ENCODE data around the gene HNRNPF.

Gene HNRNPF

DNA sequence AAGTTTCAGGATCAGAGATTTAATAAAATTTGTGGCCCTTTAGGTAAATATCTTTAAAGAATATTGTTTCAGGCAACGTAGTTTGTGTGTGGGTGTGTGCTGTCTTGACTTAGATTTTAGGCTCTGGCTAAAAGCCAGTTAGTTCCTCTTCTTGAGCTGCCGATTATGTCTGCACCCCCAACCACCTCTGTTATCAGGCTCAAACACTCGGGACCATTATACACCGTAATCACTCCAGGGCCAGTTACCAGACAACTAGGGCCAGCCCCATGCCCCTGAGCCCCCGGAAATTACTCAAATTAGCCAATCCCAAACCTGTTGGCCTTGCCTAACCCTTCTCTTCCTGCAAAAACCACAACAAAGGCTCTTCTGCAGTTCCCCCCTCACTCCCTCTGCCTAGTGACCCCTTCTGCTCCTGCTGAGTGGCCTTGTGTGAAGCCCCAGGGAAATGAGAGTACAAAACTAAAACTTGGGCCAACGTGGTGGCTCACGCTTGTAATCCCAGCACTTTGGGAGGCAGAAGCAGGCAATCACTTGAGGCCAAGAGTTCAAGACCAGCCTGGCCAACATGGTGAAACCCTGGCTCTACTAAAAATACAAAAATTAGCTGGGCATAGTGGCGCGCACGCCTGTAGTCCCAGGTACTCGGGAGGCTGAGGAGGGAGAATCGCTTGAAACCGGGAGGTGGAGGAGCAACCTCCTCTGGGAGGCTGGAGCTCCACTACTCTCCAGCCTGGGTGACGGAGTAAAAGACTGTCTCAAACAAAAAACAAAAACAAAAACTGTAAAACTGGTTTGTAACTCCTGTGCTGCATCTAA, 9.2 kb upstream of the HNRNPF start:
- in situ Hi-C loops (cut with HindIII; ENCODE audit: low pct_unique_long_range_greater_than_20kb, low sequenced_read_pairs), result no loop called here
- TF ChIP-seq JUND (IDR thresholded peaks at IDR 0.05; ENCODE audit: low read depth), result no peak
- DNase-seq (ENCODE audit: low read depth in 1 of 2, low spot score in 1 of 2), result no peak

GRCh38 chr10:43415544-43415943, 6.6 kb upstream of the HNRNPF start:
- no peak for DNase-seq (ENCODE audit: low read depth in 1 of 2, low spot score in 1 of 2)
- TF ChIP-seq JUND (IDR thresholded peaks at IDR 0.05; ENCODE audit: low read depth), result no peak
- in situ Hi-C loops (cut with HindIII; ENCODE audit: low pct_unique_long_range_greater_than_20kb, low sequenced_read_pairs), result no loop called here

- DNase-seq (ENCODE audit: low read depth in 1 of 2, low spot score in 1 of 2), result no peak
- in situ Hi-C loops (cut with HindIII; ENCODE audit: low pct_unique_long_range_greater_than_20kb, low sequenced_read_pairs), result no loop called here
- no peak for TF ChIP-seq JUND (IDR thresholded peaks at IDR 0.05; ENCODE audit: low read depth)
Measured at GRCh38 chr10:43411536-43411935, 2.5 kb upstream of the HNRNPF start.

DNA sequence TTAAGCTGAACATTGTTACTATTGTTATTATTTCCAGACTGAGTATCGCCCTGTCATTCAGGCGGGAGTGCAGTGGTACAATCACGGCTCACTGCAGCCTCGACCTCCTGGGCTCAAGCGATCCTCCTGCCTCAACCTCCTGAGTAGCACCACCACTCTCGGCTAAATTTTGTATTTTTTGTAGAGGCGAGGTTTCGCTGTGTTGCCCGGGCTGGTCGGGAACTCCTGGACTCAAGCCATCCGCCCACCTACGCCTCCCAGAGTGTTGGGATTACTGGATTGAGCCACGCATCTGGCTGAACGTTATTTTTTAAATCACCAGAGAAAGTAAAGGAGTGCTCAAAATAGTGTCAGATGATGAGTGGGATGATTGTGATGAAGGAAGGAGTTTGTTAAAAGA, 1.4 kb upstream of the HNRNPF start:
- no peak for DNase-seq (ENCODE audit: low read depth in 1 of 2, low spot score in 1 of 2)
- in situ Hi-C loops (cut with HindIII; ENCODE audit: low pct_unique_long_range_greater_than_20kb, low sequenced_read_pairs), result no loop called here
- no peak for TF ChIP-seq JUND (IDR thresholded peaks at IDR 0.05; ENCODE audit: low read depth)

DNA sequence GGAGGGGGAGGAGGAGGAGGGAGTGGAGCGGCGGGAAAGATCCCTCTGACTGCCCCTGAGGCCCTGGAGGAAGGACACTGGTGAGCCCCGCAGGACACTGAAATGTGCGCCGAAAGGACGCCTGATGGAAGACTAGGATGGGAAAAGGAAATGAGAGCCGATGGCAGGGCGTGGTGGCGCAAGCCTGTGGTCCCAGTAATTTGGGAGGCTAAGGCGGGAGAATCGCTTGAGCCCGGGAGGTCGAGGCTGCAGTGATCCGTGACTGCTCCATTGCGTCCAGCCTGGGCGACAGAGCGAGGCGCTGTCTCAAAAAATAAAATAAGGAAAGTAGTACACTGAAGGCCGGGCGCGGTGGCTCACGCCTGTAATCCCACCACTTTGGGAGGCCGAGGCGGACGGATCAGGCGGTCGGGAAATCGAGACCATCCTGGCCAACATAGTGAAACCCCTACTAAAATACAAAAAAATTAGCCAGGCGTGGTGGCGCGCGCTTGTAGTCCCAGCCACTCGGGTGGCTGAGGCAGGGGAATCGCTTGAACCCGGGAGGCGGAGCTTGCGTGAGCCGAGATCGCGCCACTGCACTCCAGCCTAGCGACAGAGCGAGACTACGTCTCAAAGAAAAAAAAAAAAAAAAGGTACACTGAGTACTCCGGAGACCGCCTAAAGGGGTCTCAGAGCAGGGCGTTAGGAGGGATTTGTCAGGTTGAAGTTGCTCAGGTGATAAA, 561 bp upstream of the HNRNPF start:
- TF ChIP-seq JUND (IDR thresholded peaks at IDR 0.05; ENCODE audit: low read depth), result no peak
- DNase-seq (ENCODE audit: low read depth in 1 of 2, low spot score in 1 of 2), result peak in 1 of 2 experiments; percentile 64
- in situ Hi-C loops (cut with HindIII; ENCODE audit: low pct_unique_long_range_greater_than_20kb, low sequenced_read_pairs), result no loop called here

GRCh38 chr10:43408331-43408709, 666 bp downstream of the HNRNPF start:
- no peak for TF ChIP-seq JUND (IDR thresholded peaks at IDR 0.05; ENCODE audit: low read depth)
- no peak for DNase-seq (ENCODE audit: low read depth in 1 of 2, low spot score in 1 of 2)
- in situ Hi-C loops (cut with HindIII; ENCODE audit: low pct_unique_long_range_greater_than_20kb, low sequenced_read_pairs), result no loop called here

- in situ Hi-C loops (cut with HindIII; ENCODE audit: low pct_unique_long_range_greater_than_20kb, low sequenced_read_pairs), result no loop called here
- peak; percentile 92 to 96 for DNase-seq (ENCODE audit: low read depth in 1 of 2, low spot score in 1 of 2)
- no peak for TF ChIP-seq JUND (IDR thresholded peaks at IDR 0.05; ENCODE audit: low read depth)
Measured at GRCh38 chr10:43407576-43408330, 1.2 kb downstream of the HNRNPF start.

GRCh38 chr10:43407148-43407575, 1.8 kb downstream of the HNRNPF start:
- peak; percentile 55 to 74 for DNase-seq (ENCODE audit: low read depth in 1 of 2, low spot score in 1 of 2)

DNA sequence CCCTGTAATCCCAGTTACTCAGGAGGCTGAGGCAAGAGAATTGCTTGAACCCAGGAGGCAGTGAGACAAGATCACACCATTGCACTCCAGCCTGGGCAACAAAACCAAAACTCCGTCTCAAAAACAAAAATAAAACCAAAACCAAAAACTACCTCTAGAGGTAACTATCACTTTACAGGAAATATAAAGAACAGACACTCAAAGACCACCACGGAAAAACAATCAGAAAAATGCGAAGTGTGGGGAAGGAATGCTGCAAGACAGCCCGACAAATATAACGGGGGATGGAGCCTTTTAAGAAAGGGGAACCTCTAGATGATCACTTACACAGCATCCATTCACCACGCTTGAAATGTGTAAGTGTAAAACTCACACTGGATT, 4.3 kb downstream of the HNRNPF start:
- TF ChIP-seq JUND (IDR thresholded peaks at IDR 0.05; ENCODE audit: low read depth), result no peak
- in situ Hi-C loops (cut with HindIII; ENCODE audit: low pct_unique_long_range_greater_than_20kb, low sequenced_read_pairs), result no loop called here
- no peak for DNase-seq (ENCODE audit: low read depth in 1 of 2, low spot score in 1 of 2)

More at GRCh38 chr10:43407148-43407575, 1.8 kb downstream of the HNRNPF start:
- no peak for TF ChIP-seq JUND (IDR thresholded peaks at IDR 0.05; ENCODE audit: low read depth)
- in situ Hi-C loops (cut with HindIII; ENCODE audit: low pct_unique_long_range_greater_than_20kb, low sequenced_read_pairs), result no loop called here

DNA sequence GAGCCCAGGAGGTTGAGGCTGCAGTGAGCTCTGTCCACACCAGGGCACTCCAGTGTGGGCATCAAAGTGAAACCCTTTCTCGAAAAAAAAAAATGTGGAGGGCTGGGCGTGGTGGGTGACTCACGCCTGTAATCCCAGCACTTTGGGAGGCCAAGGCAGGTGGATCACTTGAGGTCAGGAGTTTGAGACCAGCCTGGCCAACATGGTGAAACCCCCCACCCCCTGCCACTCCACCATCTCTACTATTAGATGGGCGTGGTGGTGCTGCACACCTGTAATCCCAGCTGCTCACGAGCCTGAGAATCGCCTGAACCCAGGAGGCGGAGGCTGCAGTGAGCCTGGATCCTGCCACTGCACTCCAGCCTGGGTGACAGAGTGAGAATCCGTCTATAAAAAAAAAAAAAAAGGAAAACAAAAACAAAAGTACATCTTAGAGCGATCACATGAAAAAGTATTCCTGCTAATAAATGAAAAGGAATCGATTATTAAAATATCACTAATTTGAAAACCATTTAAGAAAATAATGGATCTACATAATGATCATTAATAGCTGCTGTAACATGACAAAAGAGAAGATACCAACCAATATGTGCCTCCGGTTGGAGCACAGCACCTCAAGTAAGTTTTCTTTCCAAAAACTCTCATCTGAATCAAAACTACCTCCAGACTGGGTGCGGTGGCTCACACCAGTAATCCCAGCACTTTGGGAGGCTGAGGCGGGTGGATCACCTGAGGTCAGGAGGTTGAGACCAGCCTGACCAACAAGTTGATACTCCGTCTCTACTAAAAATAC, 4.9 kb downstream of the HNRNPF start:
- TF ChIP-seq JUND (IDR thresholded peaks at IDR 0.05; ENCODE audit: low read depth), result no peak
- in situ Hi-C loops (cut with HindIII; ENCODE audit: low pct_unique_long_range_greater_than_20kb, low sequenced_read_pairs), result no loop called here

GRCh38 chr10:43402880-43403452, 6.0 kb downstream of the HNRNPF start:
- DNase-seq (ENCODE audit: low read depth in 1 of 2, low spot score in 1 of 2), result no peak
- no peak for TF ChIP-seq JUND (IDR thresholded peaks at IDR 0.05; ENCODE audit: low read depth)
- in situ Hi-C loops (cut with HindIII; ENCODE audit: low pct_unique_long_range_greater_than_20kb, low sequenced_read_pairs), result no loop called here

More for the DNA sequence above, 4.9 kb downstream of the HNRNPF start:
- DNase-seq (ENCODE audit: low read depth in 1 of 2, low spot score in 1 of 2), result no peak

DNA sequence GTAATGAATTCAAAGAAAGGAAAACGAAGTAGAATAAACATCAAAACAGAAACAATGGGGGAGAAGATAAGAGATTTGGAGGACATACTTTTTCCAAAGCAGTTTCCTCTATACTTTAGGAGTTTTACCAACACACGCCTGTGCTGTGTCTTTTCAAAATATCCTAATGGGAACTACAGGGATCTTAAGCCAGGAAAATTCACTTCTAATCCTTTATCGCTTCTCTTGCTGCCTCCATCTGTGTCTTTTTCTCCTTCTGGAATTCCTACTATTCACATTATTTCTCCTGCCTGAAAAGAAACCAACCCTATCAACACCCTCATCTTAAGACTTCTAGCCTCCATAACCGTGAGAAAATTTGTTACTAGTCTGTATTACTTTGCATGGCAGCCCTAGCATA, 6.8 kb downstream of the HNRNPF start:
- DNase-seq (ENCODE audit: low read depth in 1 of 2, low spot score in 1 of 2), result no peak
- in situ Hi-C loops (cut with HindIII; ENCODE audit: low pct_unique_long_range_greater_than_20kb, low sequenced_read_pairs), result no loop called here
- no peak for TF ChIP-seq JUND (IDR thresholded peaks at IDR 0.05; ENCODE audit: low read depth)
